ENCODE results near the gene DBX1. TPM values are rescaled to one million over a fixed set of nuclear protein-coding genes. Genes with fewer than 3 reads are reported as not detected.

Gene DBX1
- total RNA-seq, 4 donors from 2014 or later = not detected

GRCh38 chr11:20159466-20160381, 551 bp downstream of the DBX1 start:
- peaks cover 50 to 100% (median 80%) of the 10 kb centered on the region in 4 donors for H3K27me3 ChIP-seq
- peaks cover 27 to 51% (median 28%) of the 10 kb centered on the region in 3 donors for H3K4me1 ChIP-seq
- H3K27ac ChIP-seq = no peak overlapping the region
- no peak for TF ChIP-seq POLR2A (IDR thresholded peaks at IDR 0.05)
- no peak for TF ChIP-seq CTCF (IDR thresholded peaks at IDR 0.05)
- H3K36me3 ChIP-seq = no peaks in the 10 kb centered on the region
- DNase-seq = no peak
- no peak overlapping the region for H3K4me3 ChIP-seq
- intact Hi-C loops (cut with DNase I) = no loop called here
- H3K9me3 ChIP-seq = no peaks in the 10 kb centered on the region
- 11 to 18% methylated on average over 19 to 41 of the region's 65 CpGs for WGBS, 2 donors

GRCh38 chr11:20158597-20159257, 1.5 kb downstream of the DBX1 start:
- Histone ChIP-seq H3K9me3 (no peaks in the 10 kb centered on the region), H3K27me3 (peaks cover 42 to 100% (median 75%) of the 10 kb centered on the region in 4 donors), H3K4me1 (peaks cover 24 to 48% (median 28%) of the 10 kb centered on the region in 3 donors), H3K4me3 (no peak overlapping the region), H3K36me3 (no peaks in the 10 kb centered on the region), H3K27ac (no peak overlapping the region)
- 12 to 30% methylated on average over 22 to 33 of the region's 33 CpGs for WGBS, 2 donors
- intact Hi-C loops (cut with DNase I) = no loop called here
- TF ChIP-seq POLR2A (IDR thresholded peaks at IDR 0.05) = no peak
- no peak for TF ChIP-seq CTCF (IDR thresholded peaks at IDR 0.05)
- no peak for DNase-seq

GRCh38 chr11:20157728-20158127, 2.5 kb downstream of the DBX1 start:
- peaks cover 14 to 38% (median 18%) of the 10 kb centered on the region in 3 donors for H3K4me1 ChIP-seq
- no peak for TF ChIP-seq CTCF (IDR thresholded peaks at IDR 0.05)
- no peak for TF ChIP-seq POLR2A (IDR thresholded peaks at IDR 0.05)
- no peaks in the 10 kb centered on the region for H3K36me3 ChIP-seq
- no peak overlapping the region for H3K27ac ChIP-seq
- no peaks in the 10 kb centered on the region for H3K9me3 ChIP-seq
- intact Hi-C loops (cut with DNase I) = no loop called here
- peaks cover 35 to 98% (median 67%) of the 10 kb centered on the region in 4 donors for H3K27me3 ChIP-seq
- no peak for DNase-seq
- 3 to 9% methylated on average over 9 of the region's 9 CpGs for WGBS, 2 donors
- no peak overlapping the region for H3K4me3 ChIP-seq

GRCh38 chr11:20156876-20157613, 3.2 kb downstream of the DBX1 start:
- Histone ChIP-seq H3K36me3 (no peaks in the 10 kb centered on the region), H3K27ac (no peak overlapping the region), H3K27me3 (peaks cover 34 to 96% (median 62%) of the 10 kb centered on the region in 4 donors), H3K9me3 (no peaks in the 10 kb centered on the region), H3K4me1 (peaks cover 14 to 33% (median 17%) of the 10 kb centered on the region in 3 donors), H3K4me3 (peak overlapping the region in 3 of 4 donors; percentile 10 to 56 (median 33))
- DNase-seq = no peak
- 1 to 8% methylated on average over 19 to 21 of the region's 45 CpGs for WGBS, 2 donors
- intact Hi-C loops (cut with DNase I) = no loop called here
- no peak for TF ChIP-seq POLR2A (IDR thresholded peaks at IDR 0.05)
- TF ChIP-seq CTCF (IDR thresholded peaks at IDR 0.05) = no peak

All from esophagus squamous epithelium (tissue), 5 donors.